GM18909 (cell line): Measurements from ENCODE around the gene KCNH4.
"Not testable (repeated sequence)": the region's sequence is repeated elsewhere in the genome, so short reads cannot be mapped to it uniquely, and the experiment has no call there.

Experiments
- ATAC-seq: cut with Tn5 transposase; IDR thresholded peaks from one replicate; pipeline ENCODE4 v1.9.1; 2021; ENCODE audit warnings: mild to moderate bottlenecking; ENCODE audit not compliant: unreplicated experiment, poor library complexity

The KCNH4 gene

GRCh38 chr17:42197564-42198156, 16.7 kb upstream of the KCNH4 start:
- no peak for ATAC-seq

- peak; percentile 77 for ATAC-seq
These were observed 13.3 kb upstream of the KCNH4 start, which contains the start of gene GHDC for GRCh38 chr17:42193969-42194899. Gene GHDC, minus strand, starts transcription at chr17:42194494. Its CDS starts 913 bp downstream, at chr17:42193581.

GRCh38 chr17:42193216-42193968, 12.4 kb upstream of the KCNH4 start:
- ATAC-seq: no peak

GRCh38 chr17:42192189-42193126, 11.5 kb upstream of the KCNH4 start:
- ATAC-seq: no peak

GRCh38 chr17:42191275-42191608, 10.3 kb upstream of the KCNH4 start:
- no peak for ATAC-seq

- no peak for ATAC-seq
These were observed 9.7 kb upstream of the KCNH4 start for GRCh38 chr17:42190491-42191274.

GRCh38 chr17:42189651-42189965, 8.7 kb upstream of the KCNH4 start:
- ATAC-seq: no peak

GRCh38 chr17:42188749-42189650, 8.1 kb upstream of the KCNH4 start:
- ATAC-seq: no peak

GRCh38 chr17:42187833-42188232, 6.9 kb upstream of the KCNH4 start:
- no peak for ATAC-seq

- not testable (repeated sequence) for ATAC-seq
These were observed 5.2 kb upstream of the KCNH4 start for GRCh38 chr17:42186191-42186590.

- no peak for ATAC-seq
These were observed 4.6 kb upstream of the KCNH4 start for GRCh38 chr17:42185621-42185930.

- ATAC-seq: no peak
These were observed 4.0 kb upstream of the KCNH4 start, which contains the start of gene HCRT for GRCh38 chr17:42184713-42185620. Gene HCRT, minus strand, starts transcription at chr17:42185452. Its CDS starts 87 bp downstream, at chr17:42185365.

GRCh38 chr17:42183741-42184711, 3.1 kb upstream of the KCNH4 start:
- ATAC-seq: peak; percentile 66

GRCh38 chr17:42182927-42183734, 2.2 kb upstream of the KCNH4 start:
- no peak for ATAC-seq

GRCh38 chr17:42181851-42182207, 887 bp upstream of the KCNH4 start:
- ATAC-seq: no peak
